Muscle of arm (tissue), 12 donors: Measurements from ENCODE around the gene HGS. TPM values are rescaled to one million over a fixed set of nuclear protein-coding genes. Genes with fewer than 3 reads are reported as not detected.
A peak's percentile ranks its signal among the peaks of the same experiment; 100 is the strongest.

Source experiments
- DNase-seq: peaks from one replicate; pipeline ENCODE4 v3.0.0-alpha.2; 2013
- polyA plus RNA-seq, 12 donors: library from polyadenylated mRNA; unstranded; fragments of 120-200 nt; gene quantifications; one replicate each; pipeline ENCODE4 v1.2.1, GENCODE V29; 2013; ENCODE audit not compliant: insufficient read length in 12 of 12

HGS gene
- polyA plus RNA-seq, 12 donors = 43.4 to 93.4 (median 50.8) TPM; not detected in 1

- DNase-seq = peak; percentile 93
Measured at GRCh38 chr17:81702934-81703746, 19.3 kb downstream of the HGS start, which contains the start of gene MRPL12. Gene MRPL12 (plus strand): TSS chr17:81703367. CDS start chr17:81703502, 135 bp downstream.

- DNase-seq = no peak
Measured at GRCh38 chr17:81703747-81704654, 20.2 kb downstream of the HGS start.

GRCh38 chr17:81705518-81706231 lies 21.9 kb downstream of the HGS start:
- DNase-seq = no peak

GRCh38 chr17:81706232-81706611 lies 22.4 kb downstream of the HGS start:
- DNase-seq = no peak

GRCh38 chr17:81706757-81707624 lies 23.2 kb downstream of the HGS start:
- DNase-seq = no peak

GRCh38 chr17:81707725-81708646 lies 24.2 kb downstream of the HGS start:
- no peak for DNase-seq

- no peak for DNase-seq
Measured at GRCh38 chr17:81708739-81709185, 25.0 kb downstream of the HGS start.

- DNase-seq = no peak
Measured at GRCh38 chr17:81710514-81711308, 26.9 kb downstream of the HGS start.

GRCh38 chr17:81711814-81712467 lies 28.1 kb downstream of the HGS start, which contains the start of gene SLC25A10:
Gene SLC25A10 (plus strand): TSS chr17:81712284. CDS start chr17:81712427, 143 bp downstream.
- peak; percentile 61 for DNase-seq

- no peak for DNase-seq
Measured at GRCh38 chr17:81712468-81713003, 28.7 kb downstream of the HGS start.

- DNase-seq = no peak
Measured at GRCh38 chr17:81713004-81713555, 29.3 kb downstream of the HGS start.

- no peak for DNase-seq
Measured at GRCh38 chr17:81713556-81714411, 30.0 kb downstream of the HGS start.

- no peak for DNase-seq
Measured at GRCh38 chr17:81714412-81715106, 30.7 kb downstream of the HGS start.

GRCh38 chr17:81715107-81715871 lies 31.5 kb downstream of the HGS start:
- no peak for DNase-seq
